Coronary artery (tissue), 2 donors: ENCODE measurements around the gene SCN4B.

Experiments used
- DNase-seq: peaks from one replicate; pipeline ENCODE4 v3.0.0-alpha.2; 2017; ENCODE audit warnings: low spot score
- H3K27ac ChIP-seq, 2 donors: fragments of 200-600 bp; sonication (generic); one replicate each; pipeline ENCODE4 v1.5.1; 2016 to 2019
- H3K4me3 ChIP-seq: fragments of 200-600 bp; sonication (generic); 2 replicates; pipeline ENCODE4 v1.5.1; 2016; ENCODE audit warnings: mild to moderate bottlenecking, moderate library complexity
- TF ChIP-seq, protein P1 (sequence below): fragments of 200-600 bp; sonication (generic); IDR thresholded peaks from one replicate; pipeline ENCODE4 v1.5.1; 2019; ENCODE audit warnings: antibody characterized with exemption

The SCN4B gene

DNA sequence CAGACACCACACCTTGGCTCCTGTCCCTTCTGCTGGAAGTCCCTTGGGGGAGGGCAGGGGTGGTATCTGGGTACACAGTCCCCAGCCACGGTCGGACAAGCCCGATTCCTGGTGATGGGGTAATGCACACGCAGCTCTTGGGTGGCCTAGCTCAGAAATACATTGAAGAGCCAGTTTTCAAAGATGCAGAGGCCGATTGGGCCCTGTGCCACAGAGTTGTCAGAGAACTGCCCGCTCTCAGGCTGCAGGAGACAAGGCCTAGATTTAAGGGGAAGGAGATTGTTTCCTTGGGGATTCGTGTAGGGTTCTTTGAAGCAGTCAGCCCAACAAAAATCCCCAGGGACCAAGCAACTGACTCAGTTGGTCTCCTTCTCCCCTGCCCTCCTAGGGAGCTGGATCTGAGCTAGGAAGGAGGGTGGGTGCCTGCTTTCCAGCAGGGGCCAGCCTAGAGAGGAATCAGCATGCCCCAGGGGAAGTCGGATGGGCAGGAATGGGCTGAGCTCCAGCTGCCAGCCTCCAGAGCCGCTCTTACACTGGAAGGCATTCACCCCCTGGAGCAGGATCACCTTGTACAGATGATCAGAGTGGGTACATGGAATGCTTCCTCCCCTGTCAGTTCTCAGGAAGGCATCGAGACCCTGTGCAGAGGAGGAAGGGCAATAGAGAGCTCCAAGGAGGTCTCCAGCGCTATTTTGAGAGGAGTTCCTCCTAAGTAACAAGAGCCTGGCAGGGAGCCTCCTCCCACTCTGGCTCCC is 3.3 kb upstream of the SCN4B start:
- no peak overlapping the region for H3K27ac ChIP-seq

DNA sequence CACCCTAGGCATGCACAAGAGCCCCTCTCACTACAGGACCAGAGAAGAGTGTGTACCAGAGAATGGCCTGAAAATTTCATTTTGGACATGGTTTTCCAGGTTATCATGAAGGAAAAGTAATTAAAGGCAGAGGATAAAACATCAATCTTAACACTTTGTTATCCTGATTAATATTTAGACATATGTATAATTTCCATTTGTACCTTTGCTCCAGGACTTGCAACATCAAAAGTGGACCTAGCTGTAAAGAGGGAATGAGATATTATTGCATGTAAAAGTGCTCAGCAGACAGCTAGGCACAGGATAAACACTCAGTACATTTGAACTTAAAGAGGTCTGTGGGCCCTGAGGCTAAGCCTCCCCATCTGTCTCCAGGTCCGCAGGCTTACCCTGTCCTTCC is 2.0 kb upstream of the SCN4B start:
- H3K4me3 ChIP-seq, result no peak overlapping the region
- DNase-seq, result no peak
- TF ChIP-seq, protein P1, sequence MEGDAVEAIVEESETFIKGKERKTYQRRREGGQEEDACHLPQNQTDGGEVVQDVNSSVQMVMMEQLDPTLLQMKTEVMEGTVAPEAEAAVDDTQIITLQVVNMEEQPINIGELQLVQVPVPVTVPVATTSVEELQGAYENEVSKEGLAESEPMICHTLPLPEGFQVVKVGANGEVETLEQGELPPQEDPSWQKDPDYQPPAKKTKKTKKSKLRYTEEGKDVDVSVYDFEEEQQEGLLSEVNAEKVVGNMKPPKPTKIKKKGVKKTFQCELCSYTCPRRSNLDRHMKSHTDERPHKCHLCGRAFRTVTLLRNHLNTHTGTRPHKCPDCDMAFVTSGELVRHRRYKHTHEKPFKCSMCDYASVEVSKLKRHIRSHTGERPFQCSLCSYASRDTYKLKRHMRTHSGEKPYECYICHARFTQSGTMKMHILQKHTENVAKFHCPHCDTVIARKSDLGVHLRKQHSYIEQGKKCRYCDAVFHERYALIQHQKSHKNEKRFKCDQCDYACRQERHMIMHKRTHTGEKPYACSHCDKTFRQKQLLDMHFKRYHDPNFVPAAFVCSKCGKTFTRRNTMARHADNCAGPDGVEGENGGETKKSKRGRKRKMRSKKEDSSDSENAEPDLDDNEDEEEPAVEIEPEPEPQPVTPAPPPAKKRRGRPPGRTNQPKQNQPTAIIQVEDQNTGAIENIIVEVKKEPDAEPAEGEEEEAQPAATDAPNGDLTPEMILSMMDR, result no peak
- no peak overlapping the region for H3K27ac ChIP-seq

More for the DNA sequence above, 3.3 kb upstream of the SCN4B start:
- DNase-seq, result no peak
- TF ChIP-seq, protein P1, result no peak
- no peak overlapping the region for H3K4me3 ChIP-seq

DNA sequence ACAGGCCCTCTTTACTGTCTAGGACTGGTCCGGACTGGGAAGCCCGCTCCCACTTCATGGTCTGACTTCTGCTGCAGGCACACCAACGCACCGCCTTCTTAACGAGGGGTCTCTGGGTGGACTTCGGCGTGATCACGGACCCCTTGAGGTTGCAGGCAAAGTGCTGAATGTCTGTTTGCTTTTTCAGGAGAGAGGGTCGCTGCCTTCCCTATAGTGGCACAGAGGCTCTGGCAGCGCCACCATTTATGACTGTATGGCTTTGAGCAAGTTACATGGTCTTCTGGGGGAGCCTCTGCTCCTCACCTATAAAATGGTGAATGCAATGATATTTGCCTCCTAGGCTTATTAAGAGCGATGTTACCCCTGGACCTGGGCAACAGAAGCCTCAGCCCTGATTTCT is 1.4 kb upstream of the SCN4B start:
- H3K27ac ChIP-seq, result no peak overlapping the region
- TF ChIP-seq, protein P1, result no peak
- DNase-seq, result no peak

GRCh38 chr11:118153516-118153915 is 893 bp upstream of the SCN4B start:
- DNase-seq, result no peak
- H3K4me3 ChIP-seq, result peak overlapping the region; percentile 81
- H3K27ac ChIP-seq, result no peak overlapping the region
- TF ChIP-seq, protein P1, result no peak

More for the DNA sequence above, 1.4 kb upstream of the SCN4B start:
- H3K4me3 ChIP-seq, result no peak overlapping the region

DNA sequence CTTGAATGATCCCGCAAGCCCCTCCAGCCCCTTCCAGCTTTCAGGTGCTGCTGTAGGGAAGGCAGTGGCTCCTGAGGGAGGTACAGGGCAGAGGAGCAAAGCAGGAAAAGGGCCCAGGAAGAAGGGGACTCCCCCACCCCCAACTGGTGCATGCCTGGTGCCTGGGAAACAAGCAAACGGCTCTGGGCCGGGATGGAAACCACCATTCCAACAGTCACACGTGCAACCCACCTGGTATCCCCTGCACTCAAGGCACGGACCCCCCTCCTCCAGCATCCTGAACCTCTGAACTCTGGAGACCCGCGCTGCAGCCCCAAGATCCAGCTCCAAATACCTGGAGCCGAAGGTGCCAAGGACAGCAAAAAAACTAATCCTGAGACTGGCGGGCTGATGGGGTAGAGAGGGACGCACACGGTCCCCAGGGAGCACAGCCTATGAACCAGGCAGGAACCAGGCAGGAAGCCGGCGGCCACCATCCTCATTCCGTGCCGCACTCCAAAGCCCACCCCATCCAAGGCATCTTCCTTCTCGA is 537 bp downstream of the SCN4B start:
- TF ChIP-seq, protein P1, result no peak
- DNase-seq, result no peak
- Histone ChIP-seq H3K27ac (no peak overlapping the region), H3K4me3 (peak overlapping the region; percentile 81)

DNA sequence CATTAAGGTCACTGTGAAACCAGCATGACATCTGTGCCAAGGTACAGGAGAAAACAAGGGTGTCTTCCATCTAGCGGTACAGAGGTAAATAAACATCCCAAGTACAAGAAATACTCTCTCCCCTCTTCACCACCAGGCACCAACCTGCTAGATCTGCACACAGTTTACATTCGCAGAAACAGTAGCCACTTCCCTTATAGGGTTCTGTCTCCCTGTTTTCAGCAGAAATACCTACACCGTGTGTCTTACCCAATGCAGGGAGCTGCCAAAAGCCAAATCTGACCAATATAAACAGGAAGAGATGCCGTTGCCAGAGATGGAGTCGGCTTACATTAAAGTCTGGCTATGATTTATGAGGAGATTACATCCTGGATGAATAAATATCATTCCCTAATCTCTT is 1.2 kb downstream of the SCN4B start:
- no peak overlapping the region for H3K4me3 ChIP-seq
- TF ChIP-seq, protein P1, result no peak

DNA sequence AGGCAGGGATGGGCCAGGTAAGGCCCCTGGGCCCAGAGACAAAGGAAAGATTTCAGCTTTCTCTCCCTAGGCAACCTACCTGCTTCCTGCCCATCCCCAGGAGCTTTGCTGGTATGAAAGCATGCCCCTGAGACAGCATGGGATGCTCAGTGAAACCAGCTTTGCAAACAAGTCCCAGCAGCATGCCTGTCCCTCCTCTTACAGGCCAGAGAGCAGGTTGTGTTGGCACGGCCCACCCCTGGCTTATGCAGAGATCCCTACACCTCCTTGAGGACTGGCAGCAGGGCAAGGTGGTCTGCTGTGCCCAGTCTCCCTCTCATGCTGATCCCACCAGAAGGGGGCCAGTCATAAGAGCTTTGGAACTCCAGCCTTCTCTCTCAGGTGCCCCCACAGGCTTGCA is 3.1 kb downstream of the SCN4B start:
- no peak for DNase-seq
- TF ChIP-seq, protein P1, result no peak
- no peak overlapping the region for H3K27ac ChIP-seq
- no peak overlapping the region for H3K4me3 ChIP-seq

More for the DNA sequence above, 1.2 kb downstream of the SCN4B start:
- no peak for DNase-seq
- no peak overlapping the region for H3K27ac ChIP-seq
